SK-N-SH treated with all-trans-retinoic acid at 6 μM for 48 hours (cell line): Measurements from ENCODE around the gene EFNA3.

ENCODE experiments used
- ARNTL ChIP-seq: fragments of 450-650 bp; formaldehyde crosslinking; IDR thresholded peaks from 2 replicates; pipeline ENCODE4 v1.5.0; 2020; ENCODE audit warnings: low read depth, mild to moderate bottlenecking, moderate library complexity, borderline replicate concordance
- ESRRG ChIP-seq: fragments of 250-450 bp; sonication (Bioruptor Pico); IDR thresholded peaks from 2 replicates; pipeline ENCODE4 v1.6.1; 2021; ENCODE audit warnings: mild to moderate bottlenecking
- GLIS3 ChIP-seq: fragments of 250-450 bp; sonication (Bioruptor Pico); IDR thresholded peaks from 2 replicates; pipeline ENCODE4 v1.5.0; 2020; ENCODE audit warnings: mild to moderate bottlenecking, moderate library complexity
- PPARA ChIP-seq: fragments of 250-450 bp; sonication (Bioruptor Pico); IDR thresholded peaks from 2 replicates; pipeline ENCODE4 v1.5.0; 2020; ENCODE audit warnings: mild to moderate bottlenecking, borderline replicate concordance
- RARB ChIP-seq: fragments of 250-450 bp; sonication (Bioruptor Pico); IDR thresholded peaks from 2 replicates; pipeline ENCODE4 v1.8.0; 2021; ENCODE audit warnings: mild to moderate bottlenecking, moderate library complexity
- ZC3H10 ChIP-seq: fragments of 250-450 bp; sonication (Bioruptor Pico); IDR thresholded peaks from 2 replicates; pipeline ENCODE4 v1.5.1; 2021; ENCODE audit warnings: mild to moderate bottlenecking, moderate library complexity
- ZFP3 ChIP-seq: fragments of 250-450 bp; sonication (Bioruptor Pico); IDR thresholded peaks from 2 replicates; pipeline ENCODE4 v1.5.0; 2020; ENCODE audit warnings: mild to moderate bottlenecking, moderate library complexity
- ZFP30 ChIP-seq: fragments of 450-650 bp; formaldehyde crosslinking; IDR thresholded peaks from 2 replicates; pipeline ENCODE4 v1.5.0; 2022; ENCODE audit warnings: mild to moderate bottlenecking, moderate library complexity
- TF ChIP-seq, protein P1 (sequence below): fragments of 250-450 bp; sonication (Bioruptor Pico); IDR thresholded peaks from 2 replicates; pipeline ENCODE4 v1.5.1; 2021; ENCODE audit warnings: mild to moderate bottlenecking, moderate library complexity
- TF ChIP-seq, protein P2 (sequence below): fragments of 250-450 bp; sonication (Bioruptor Pico); IDR thresholded peaks from 2 replicates; pipeline ENCODE4 v1.5.1; 2020; ENCODE audit warnings: low read depth, mild to moderate bottlenecking, moderate library complexity

DNA sequence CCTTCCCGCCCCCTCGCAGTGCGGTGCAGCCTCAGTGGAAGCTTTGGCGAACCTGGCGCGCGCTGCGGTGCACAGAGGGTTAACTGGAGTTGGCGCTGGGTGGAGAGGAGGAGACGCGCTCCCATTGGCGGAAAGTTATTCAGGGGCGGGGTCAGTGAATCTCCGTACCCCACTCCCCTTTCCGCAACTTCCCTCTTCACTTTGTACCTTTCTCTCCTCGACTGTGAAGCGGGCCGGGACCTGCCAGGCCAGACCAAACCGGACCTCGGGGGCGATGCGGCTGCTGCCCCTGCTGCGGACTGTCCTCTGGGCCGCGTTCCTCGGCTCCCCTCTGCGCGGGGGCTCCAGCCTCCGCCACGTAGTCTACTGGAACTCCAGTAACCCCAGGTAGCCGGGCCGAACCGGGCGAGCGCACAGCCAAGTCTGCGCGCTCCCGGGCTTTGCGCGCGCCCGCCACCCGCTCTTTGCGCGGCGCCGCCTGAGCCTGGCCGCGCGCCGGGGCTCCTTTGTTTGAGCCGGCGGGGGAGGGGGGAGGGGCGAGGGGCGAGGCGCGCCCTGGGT lies 15.0 kb upstream of the EFNA3 start, which contains the start of gene EFNA4:
- TF ChIP-seq PPARA (CRISPR knock-in tag), result no peak
- no peak for TF ChIP-seq ARNTL (CRISPR knock-in tag)
- TF ChIP-seq, protein P1, sequence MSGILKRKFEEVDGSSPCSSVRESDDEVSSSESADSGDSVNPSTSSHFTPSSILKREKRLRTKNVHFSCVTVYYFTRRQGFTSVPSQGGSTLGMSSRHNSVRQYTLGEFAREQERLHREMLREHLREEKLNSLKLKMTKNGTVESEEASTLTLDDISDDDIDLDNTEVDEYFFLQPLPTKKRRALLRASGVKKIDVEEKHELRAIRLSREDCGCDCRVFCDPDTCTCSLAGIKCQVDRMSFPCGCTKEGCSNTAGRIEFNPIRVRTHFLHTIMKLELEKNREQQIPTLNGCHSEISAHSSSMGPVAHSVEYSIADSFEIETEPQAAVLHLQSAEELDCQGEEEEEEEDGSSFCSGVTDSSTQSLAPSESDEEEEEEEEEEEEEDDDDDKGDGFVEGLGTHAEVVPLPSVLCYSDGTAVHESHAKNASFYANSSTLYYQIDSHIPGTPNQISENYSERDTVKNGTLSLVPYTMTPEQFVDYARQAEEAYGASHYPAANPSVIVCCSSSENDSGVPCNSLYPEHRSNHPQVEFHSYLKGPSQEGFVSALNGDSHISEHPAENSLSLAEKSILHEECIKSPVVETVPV (CRISPR knock-in tag), result no peak
- TF ChIP-seq, protein P2, sequence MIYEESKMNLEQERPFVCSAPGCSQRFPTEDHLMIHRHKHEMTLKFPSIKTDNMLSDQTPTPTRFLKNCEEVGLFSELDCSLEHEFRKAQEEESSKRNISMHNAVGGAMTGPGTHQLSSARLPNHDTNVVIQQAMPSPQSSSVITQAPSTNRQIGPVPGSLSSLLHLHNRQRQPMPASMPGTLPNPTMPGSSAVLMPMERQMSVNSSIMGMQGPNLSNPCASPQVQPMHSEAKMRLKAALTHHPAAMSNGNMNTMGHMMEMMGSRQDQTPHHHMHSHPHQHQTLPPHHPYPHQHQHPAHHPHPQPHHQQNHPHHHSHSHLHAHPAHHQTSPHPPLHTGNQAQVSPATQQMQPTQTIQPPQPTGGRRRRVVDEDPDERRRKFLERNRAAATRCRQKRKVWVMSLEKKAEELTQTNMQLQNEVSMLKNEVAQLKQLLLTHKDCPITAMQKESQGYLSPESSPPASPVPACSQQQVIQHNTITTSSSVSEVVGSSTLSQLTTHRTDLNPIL, result no peak
- no peak for TF ChIP-seq GLIS3 (CRISPR knock-in tag)
- TF ChIP-seq ZFP3 (CRISPR knock-in tag), result no peak
- TF ChIP-seq ESRRG (CRISPR knock-in tag), result no peak
- TF ChIP-seq ZFP30, result no peak
- TF ChIP-seq RARB (CRISPR knock-in tag), result no peak
- no peak; the same call in 1 of the 2 replicates for TF ChIP-seq ZC3H10 (CRISPR knock-in tag)
